ENCODE measurements around the gene RILP.
A peak's percentile ranks its signal among the peaks of the same experiment; 100 is the strongest.

Gene RILP

GRCh38 chr17:1647802-1648171 is 1.9 kb downstream of the RILP start:
- no peak for DNase-seq

- no peak for DNase-seq
These were observed 3.3 kb downstream of the RILP start for GRCh38 chr17:1646199-1646875.

GRCh38 chr17:1645207-1646171 is 4.2 kb downstream of the RILP start, which contains the start of gene SCARF1:
Gene SCARF1, minus strand, starts transcription at chr17:1645732. Its CDS starts 35 bp downstream, at chr17:1645697.
- DNase-seq: no peak

GRCh38 chr17:1644493-1645206 is 5.0 kb downstream of the RILP start:
- no peak for DNase-seq

- DNase-seq: no peak
These were observed 5.6 kb downstream of the RILP start for GRCh38 chr17:1643999-1644492.

- peak; percentile 58 for DNase-seq
These were observed 6.2 kb downstream of the RILP start for GRCh38 chr17:1643293-1643998.

GRCh38 chr17:1641065-1641403 is 8.6 kb downstream of the RILP start:
- DNase-seq: no peak

- no peak for DNase-seq
These were observed 9.2 kb downstream of the RILP start for GRCh38 chr17:1640329-1641064.

- DNase-seq: no peak
These were observed 10.0 kb downstream of the RILP start for GRCh38 chr17:1639549-1640180.

- DNase-seq: no peak
These were observed 10.9 kb downstream of the RILP start for GRCh38 chr17:1638624-1639300.

- DNase-seq: no peak
These were observed 11.5 kb downstream of the RILP start for GRCh38 chr17:1638171-1638590.

GRCh38 chr17:1636732-1637285 is 12.9 kb downstream of the RILP start:
- DNase-seq: no peak

GRCh38 chr17:1635675-1636465 is 13.8 kb downstream of the RILP start:
- DNase-seq: no peak

- no peak for DNase-seq
These were observed 14.6 kb downstream of the RILP start for GRCh38 chr17:1634841-1635650.

GRCh38 chr17:1630662-1631061 is 19.0 kb downstream of the RILP start:
- DNase-seq: no peak

GRCh38 chr17:1629504-1630310 is 20.0 kb downstream of the RILP start:
- DNase-seq: peak; percentile 23

- DNase-seq: peak; percentile 96
These were observed 20.7 kb downstream of the RILP start for GRCh38 chr17:1628856-1629503.

Data from NCI-H748 treated with DMSO at 0.1 percent for 48 hours (cell line).